SIG-M5 treated with dmso at 0.1 percent for 504 hours (cell line): ENCODE results near the gene PDE8A.

Experiments
- DNase-seq: peaks from one replicate; lab custom pipeline; 2025; ENCODE audit not compliant: unreplicated experiment; lab: John Stamatoyannopoulos, UW

The PDE8A gene

GRCh38 chr15:85029221-85029620 is 47.6 kb downstream of the PDE8A start:
- DNase-seq: no peak

- no peak for DNase-seq
Measured at GRCh38 chr15:85030301-85030929, 48.8 kb downstream of the PDE8A start.

GRCh38 chr15:85031086-85031943 is 49.7 kb downstream of the PDE8A start:
- DNase-seq: no peak

GRCh38 chr15:85031944-85032558 is 50.4 kb downstream of the PDE8A start:
- DNase-seq: no peak

- DNase-seq: no peak
Measured at GRCh38 chr15:85033148-85033547, 51.5 kb downstream of the PDE8A start.

GRCh38 chr15:85034276-85034675 is 52.6 kb downstream of the PDE8A start:
- no peak for DNase-seq

- no peak for DNase-seq
Measured at GRCh38 chr15:85035980-85036379, 54.3 kb downstream of the PDE8A start.

- DNase-seq: no peak
Measured at GRCh38 chr15:85036716-85037115, 55.1 kb downstream of the PDE8A start.

GRCh38 chr15:85037641-85038040 is 56.0 kb downstream of the PDE8A start:
- peak; percentile 11 for DNase-seq

- no peak for DNase-seq
Measured at GRCh38 chr15:85041230-85041629, 59.6 kb downstream of the PDE8A start.

- DNase-seq: peak; percentile 52
Measured at GRCh38 chr15:85044251-85044853, 62.7 kb downstream of the PDE8A start.

GRCh38 chr15:85044894-85045293 is 63.2 kb downstream of the PDE8A start:
- DNase-seq: no peak

GRCh38 chr15:85045615-85046014 is 64.0 kb downstream of the PDE8A start:
- DNase-seq: no peak

- DNase-seq: peak; percentile 46
Measured at GRCh38 chr15:85047271-85047948, 65.8 kb downstream of the PDE8A start.

GRCh38 chr15:85048430-85048829 is 66.8 kb downstream of the PDE8A start:
- DNase-seq: no peak

GRCh38 chr15:85049805-85050204 is 68.1 kb downstream of the PDE8A start:
- no peak for DNase-seq

GRCh38 chr15:85059734-85060133 is 78.1 kb downstream of the PDE8A start:
- DNase-seq: no peak

- DNase-seq: peak; percentile 6
Measured at GRCh38 chr15:85062560-85062959, 80.9 kb downstream of the PDE8A start.

- DNase-seq: no peak
Measured at GRCh38 chr15:85063088-85063487, 81.4 kb downstream of the PDE8A start.

GRCh38 chr15:85063522-85064079 is 81.9 kb downstream of the PDE8A start:
- no peak for DNase-seq

- no peak for DNase-seq
Measured at GRCh38 chr15:85064710-85065109, 83.1 kb downstream of the PDE8A start.
